Neural crest cell (in vitro differentiated cells): ENCODE data around the gene DSE. TPM values are rescaled to one million over a fixed set of nuclear protein-coding genes. Genes with fewer than 3 reads are reported as not detected.

Experiments used
- DNase-seq: peaks from one replicate; pipeline ENCODE4 v3.0.0; 2021; ENCODE audit warnings: low read depth, mixed read lengths, low spot score
- H3K27ac Mint-ChIP-seq: one replicate; pipeline ENCODE4 v1.8.0; 2021; ENCODE audit warnings: mild to moderate bottlenecking, mixed read lengths; ENCODE audit not compliant: unreplicated experiment
- H3K27me3 Mint-ChIP-seq: 2 replicates; pipeline ENCODE4 v1.8.0; 2021; ENCODE audit warnings: low read depth, mild to moderate bottlenecking, mixed read lengths
- H3K36me3 Mint-ChIP-seq: 2 replicates; pipeline ENCODE4 v1.8.0; 2021; ENCODE audit warnings: low read depth, mild to moderate bottlenecking, mixed read lengths
- H3K4me1 Mint-ChIP-seq: 2 replicates; pipeline ENCODE4 v1.8.0; 2021; ENCODE audit warnings: mixed read lengths
- H3K4me3 Mint-ChIP-seq: one replicate; pipeline ENCODE4 v1.8.0; 2021; ENCODE audit warnings: mild to moderate bottlenecking, mixed read lengths
- H3K9me3 Mint-ChIP-seq: 2 replicates; pipeline ENCODE4 v1.8.0; 2021; ENCODE audit warnings: mixed read lengths
- total RNA-seq: library from RNA; stranded (reverse); gene quantifications from 2 replicates; pipeline ENCODE4 v1.2.1, GENCODE V29; 2021
- TF ChIP-seq, protein P1 (sequence below): fragments of 200-600 bp; sonication (generic); conservative IDR thresholded peaks from 2 replicates; pipeline ENCODE4 v1.5.0; 2021; ENCODE audit warnings: antibody characterized with exemption, mild to moderate bottlenecking

The DSE gene
- total RNA-seq, 1 donor from 2014 or later: 21.0 TPM

- no peak for DNase-seq
- no peaks in the 10 kb centered on the region for H3K9me3 Mint-ChIP-seq
- H3K4me1 Mint-ChIP-seq: no peaks in the 10 kb centered on the region
- no peak overlapping the region for H3K27ac Mint-ChIP-seq
- no peaks in the 10 kb centered on the region for H3K27me3 Mint-ChIP-seq
- H3K36me3 Mint-ChIP-seq: no peaks in the 10 kb centered on the region
- TF ChIP-seq, protein P1, sequence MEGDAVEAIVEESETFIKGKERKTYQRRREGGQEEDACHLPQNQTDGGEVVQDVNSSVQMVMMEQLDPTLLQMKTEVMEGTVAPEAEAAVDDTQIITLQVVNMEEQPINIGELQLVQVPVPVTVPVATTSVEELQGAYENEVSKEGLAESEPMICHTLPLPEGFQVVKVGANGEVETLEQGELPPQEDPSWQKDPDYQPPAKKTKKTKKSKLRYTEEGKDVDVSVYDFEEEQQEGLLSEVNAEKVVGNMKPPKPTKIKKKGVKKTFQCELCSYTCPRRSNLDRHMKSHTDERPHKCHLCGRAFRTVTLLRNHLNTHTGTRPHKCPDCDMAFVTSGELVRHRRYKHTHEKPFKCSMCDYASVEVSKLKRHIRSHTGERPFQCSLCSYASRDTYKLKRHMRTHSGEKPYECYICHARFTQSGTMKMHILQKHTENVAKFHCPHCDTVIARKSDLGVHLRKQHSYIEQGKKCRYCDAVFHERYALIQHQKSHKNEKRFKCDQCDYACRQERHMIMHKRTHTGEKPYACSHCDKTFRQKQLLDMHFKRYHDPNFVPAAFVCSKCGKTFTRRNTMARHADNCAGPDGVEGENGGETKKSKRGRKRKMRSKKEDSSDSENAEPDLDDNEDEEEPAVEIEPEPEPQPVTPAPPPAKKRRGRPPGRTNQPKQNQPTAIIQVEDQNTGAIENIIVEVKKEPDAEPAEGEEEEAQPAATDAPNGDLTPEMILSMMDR: no peak
- no peak overlapping the region for H3K4me3 Mint-ChIP-seq
Measured at GRCh38 chr6:116354236-116354635, 16.5 kb upstream of the DSE start.

DNA sequence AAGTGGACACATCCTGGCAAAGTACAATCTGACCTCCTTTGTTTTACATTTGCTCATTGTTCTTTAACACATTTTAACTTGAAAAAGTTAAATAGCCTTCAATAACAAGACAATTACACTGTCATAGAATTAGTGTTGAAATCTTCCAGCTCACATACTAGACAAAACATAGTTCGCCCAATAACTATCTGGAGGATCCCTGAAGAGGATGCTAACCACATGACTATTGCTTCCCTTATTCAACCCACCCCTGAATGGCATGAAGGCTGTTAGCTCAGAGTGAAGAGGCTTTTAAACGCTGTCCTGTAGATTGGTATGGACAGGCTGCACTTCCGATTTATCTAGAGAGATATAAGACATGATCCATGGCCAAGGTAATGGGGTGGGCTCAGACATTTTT is 15.0 kb upstream of the DSE start:
- Mint-ChIP-seq H3K4me3 (no peak overlapping the region), H3K27me3 (no peaks in the 10 kb centered on the region)

GRCh38 chr6:116359131-116359530 is 11.6 kb upstream of the DSE start:
- H3K4me3 Mint-ChIP-seq: no peak overlapping the region
- peaks cover 2% of the 10 kb centered on the region for H3K36me3 Mint-ChIP-seq
- no peak overlapping the region for H3K27ac Mint-ChIP-seq
- TF ChIP-seq, protein P1: no peak
- no peaks in the 10 kb centered on the region for H3K9me3 Mint-ChIP-seq
- DNase-seq: no peak
- no peaks in the 10 kb centered on the region for H3K4me1 Mint-ChIP-seq
- no peaks in the 10 kb centered on the region for H3K27me3 Mint-ChIP-seq

More for the DNA sequence above, 15.0 kb upstream of the DSE start:
- no peak for DNase-seq
- TF ChIP-seq, protein P1: no peak
- H3K9me3 Mint-ChIP-seq: no peaks in the 10 kb centered on the region
- H3K4me1 Mint-ChIP-seq: no peaks in the 10 kb centered on the region
- H3K27ac Mint-ChIP-seq: no peak overlapping the region
- H3K36me3 Mint-ChIP-seq: peaks cover 2% of the 10 kb centered on the region

- no peak overlapping the region for H3K4me3 Mint-ChIP-seq
- peaks cover 2% of the 10 kb centered on the region for H3K36me3 Mint-ChIP-seq
- DNase-seq: no peak
- H3K9me3 Mint-ChIP-seq: no peaks in the 10 kb centered on the region
- H3K27ac Mint-ChIP-seq: peak overlapping the region; percentile 54
- H3K4me1 Mint-ChIP-seq: no peaks in the 10 kb centered on the region
- TF ChIP-seq, protein P1: no peak
- H3K27me3 Mint-ChIP-seq: no peaks in the 10 kb centered on the region
Measured at GRCh38 chr6:116359835-116360234, 10.9 kb upstream of the DSE start.

DNA sequence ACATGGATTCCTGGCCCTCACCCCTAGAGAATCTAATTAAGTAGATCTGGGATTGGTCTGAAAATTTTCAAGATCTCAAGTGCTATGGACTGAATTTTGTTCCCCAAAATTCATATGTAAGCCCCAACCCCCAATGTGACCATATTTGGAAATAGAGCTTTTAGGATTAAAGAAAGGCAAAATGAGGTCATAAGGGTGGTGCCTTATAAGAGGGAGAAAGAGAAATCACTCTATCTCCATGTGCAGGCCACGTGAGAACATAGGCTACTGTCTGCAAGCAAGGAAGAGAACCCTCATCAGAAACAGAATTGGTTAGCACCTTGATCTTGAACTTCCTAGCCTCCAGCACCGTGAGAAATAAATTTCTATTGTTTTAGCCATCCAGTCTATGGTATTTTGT is 8.5 kb upstream of the DSE start:
- no peaks in the 10 kb centered on the region for H3K27me3 Mint-ChIP-seq
- H3K9me3 Mint-ChIP-seq: no peaks in the 10 kb centered on the region
- no peaks in the 10 kb centered on the region for H3K4me1 Mint-ChIP-seq
- DNase-seq: no peak
- TF ChIP-seq, protein P1: no peak
- H3K27ac Mint-ChIP-seq: no peak overlapping the region
- H3K36me3 Mint-ChIP-seq: peaks cover 2% of the 10 kb centered on the region
- H3K4me3 Mint-ChIP-seq: no peak overlapping the region

DNA sequence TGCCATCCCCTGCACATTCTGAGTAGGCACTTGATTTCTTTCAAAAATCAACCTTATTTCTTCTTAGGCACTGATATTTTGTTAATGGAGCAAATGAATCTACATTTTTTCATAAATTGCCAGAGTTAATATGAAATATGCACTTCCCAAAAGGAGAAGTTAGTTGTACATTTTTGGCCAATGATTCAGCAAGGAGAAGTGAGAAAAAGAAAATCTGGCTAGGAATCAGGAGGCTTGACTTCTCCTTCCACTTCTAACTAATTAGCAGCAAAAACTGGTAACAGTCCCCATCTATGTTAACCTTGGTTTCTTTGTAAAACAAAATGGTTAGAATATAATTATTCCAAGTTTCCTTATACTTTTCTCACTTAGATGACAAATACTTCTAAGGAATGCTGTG is 7.0 kb upstream of the DSE start:
- no peaks in the 10 kb centered on the region for H3K4me1 Mint-ChIP-seq
- no peak overlapping the region for H3K27ac Mint-ChIP-seq
- H3K9me3 Mint-ChIP-seq: no peaks in the 10 kb centered on the region
- no peak overlapping the region for H3K4me3 Mint-ChIP-seq
- H3K36me3 Mint-ChIP-seq: peaks cover 2% of the 10 kb centered on the region
- no peaks in the 10 kb centered on the region for H3K27me3 Mint-ChIP-seq
- no peak for DNase-seq
- TF ChIP-seq, protein P1: no peak
